ENCODE data around the gene ZNRF4.

- TF ChIP-seq POLR2A (IDR thresholded peaks at IDR 0.05) (no peak), CTCF (IDR thresholded peaks at IDR 0.05) (no peak)
Observed at GRCh38 chr19:5447700-5448311, 7.4 kb upstream of the ZNRF4 start.

Measured in lower leg skin (tissue), 3 donors.